GM12874 (cell line): ENCODE data around the gene HPS5.

Experiments used
- CTCF ChIP-seq: IDR thresholded peaks from 2 replicates; pipeline ENCODE4 v1.5.1; 2011; ENCODE audit warnings: low read depth, mild to moderate bottlenecking, control low read depth, low read length, moderate library complexity; ENCODE audit not compliant: insufficient read depth

The HPS5 gene

GRCh38 chr11:18253233-18253632 lies 68.7 kb downstream of the HPS5 start:
- TF ChIP-seq CTCF: no peak

DNA sequence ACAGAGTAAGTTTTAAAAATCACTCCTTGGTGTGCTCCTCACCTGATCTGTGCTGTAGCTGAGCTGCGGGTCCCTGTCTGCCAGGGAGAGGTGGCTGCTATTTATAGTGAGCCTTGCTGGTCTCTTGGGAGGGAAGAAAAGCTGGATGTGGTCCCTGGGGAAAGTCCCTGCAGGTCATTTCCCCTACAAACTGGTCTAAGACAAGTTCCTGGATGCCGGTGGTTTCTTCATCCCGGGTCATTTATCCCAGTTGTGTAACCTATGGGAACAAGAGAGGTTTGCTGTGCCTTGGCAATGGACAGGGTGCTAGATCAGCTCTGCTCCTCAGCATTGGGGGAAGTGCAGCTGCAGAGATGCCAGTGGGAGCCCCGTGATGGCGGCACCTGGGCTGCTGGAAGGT lies 73.4 kb downstream of the HPS5 start, which contains the start of gene SAA2:
Gene SAA2 (minus strand): TSS at position 108 of the 400 bp plus-strand sequence. CDS start 657 bp downstream, outside the sequence.
- no peak for TF ChIP-seq CTCF

- 0 out of 2 replicates have a peak, but pooled peaks have one; percentile 2 for TF ChIP-seq CTCF
Observed at GRCh38 chr11:18246379-18247190, 75.4 kb downstream of the HPS5 start.

GRCh38 chr11:18245396-18245795 lies 76.5 kb downstream of the HPS5 start:
- no peak for TF ChIP-seq CTCF

DNA sequence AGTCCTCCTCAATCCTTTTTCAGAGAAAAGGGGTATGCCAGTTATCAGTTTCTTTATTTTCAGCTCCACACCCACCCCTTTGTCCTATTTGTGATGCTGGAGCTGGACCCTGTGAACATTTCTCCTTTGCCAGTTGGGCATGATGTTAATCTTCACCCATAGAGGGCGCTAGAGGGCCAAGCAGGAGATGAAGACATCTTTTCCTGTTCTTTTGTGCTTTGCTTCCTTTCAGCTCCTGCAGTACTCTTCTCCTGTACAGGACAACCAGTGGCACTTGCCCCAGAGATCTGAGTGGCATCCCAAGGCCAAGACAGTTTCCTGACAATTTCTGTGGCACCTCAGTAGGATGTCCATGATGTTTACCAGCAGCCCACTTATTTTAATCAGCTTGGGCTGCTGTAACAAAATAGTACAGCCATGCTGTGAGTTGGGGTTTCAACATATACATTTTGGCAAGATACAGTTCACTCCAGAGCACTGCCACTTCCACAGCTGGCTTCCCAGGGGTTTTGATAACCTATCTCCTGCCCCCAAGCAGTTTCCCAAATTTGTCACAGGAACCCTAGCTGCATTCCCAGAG lies 78.1 kb downstream of the HPS5 start:
- peak; percentile 80 for TF ChIP-seq CTCF

- TF ChIP-seq CTCF: no peak
Observed at GRCh38 chr11:18239655-18240054, 82.3 kb downstream of the HPS5 start.

DNA sequence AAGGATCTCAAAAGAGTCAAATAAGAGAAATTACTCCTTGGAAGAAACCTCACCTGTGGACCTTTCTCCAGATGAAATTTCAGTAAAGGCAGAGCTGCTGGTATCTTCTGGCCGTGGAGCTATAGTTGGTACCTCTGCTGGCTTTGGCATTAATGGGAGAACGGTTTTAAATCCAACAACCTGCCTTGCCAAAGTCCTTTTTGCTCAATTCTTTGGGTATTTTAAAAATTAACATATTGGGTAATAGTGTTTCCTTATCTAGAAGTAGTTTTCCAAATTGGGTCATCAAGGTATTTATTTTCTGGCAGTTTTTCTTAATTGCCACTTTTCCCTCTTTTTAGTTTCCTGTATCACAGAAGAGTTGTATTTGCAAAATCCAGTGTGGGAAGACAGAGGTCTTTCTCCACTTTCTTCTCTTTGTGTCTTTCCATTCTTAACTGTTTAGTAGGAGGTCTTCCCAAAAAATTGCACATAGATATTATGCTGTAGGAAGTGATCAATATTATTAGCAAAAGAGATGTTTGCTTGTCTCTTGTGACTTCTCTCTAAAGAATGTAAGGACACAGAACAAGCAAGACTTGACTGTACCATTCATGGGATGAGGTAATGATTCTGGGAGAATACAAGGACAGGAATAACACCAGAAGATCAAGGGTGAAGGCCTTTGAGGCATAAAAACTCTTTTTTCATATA lies 85.1 kb downstream of the HPS5 start, which contains the start of gene SAA4:
Gene SAA4 (minus strand): TSS at position 139 of the 693 bp plus-strand sequence. CDS start 876 bp downstream, outside the sequence.
- no peak for TF ChIP-seq CTCF
